ENCODE results near the gene MYEOV. TPM values are rescaled to one million over a fixed set of nuclear protein-coding genes. Genes with fewer than 3 reads are reported as not detected.

MYEOV gene
- total RNA-seq, 4 donors from 2014 or later: 13.9 to 32.9 (median 25.8) TPM

GRCh38 chr11:69250186-69251056 is 43.5 kb upstream of the MYEOV start:
- TF ChIP-seq POLR2A (IDR thresholded peaks at IDR 0.05) (no peak), CTCF (IDR thresholded peaks at IDR 0.05) (no peak)
- H3K4me3 ChIP-seq (ENCODE audit: low read depth, poor library complexity, severe bottlenecking): no peak overlapping the region
- intact Hi-C loops (cut with DNase I; ENCODE audit: low total_unique reads): no loop called here
- DNase-seq (ENCODE audit: low spot score in 2 of 2): peak in 1 of 2 donors; percentile 83
- WGBS, 2 donors: 87 to 90% methylated on average over 14 to 16 of the region's 16 CpGs

GRCh38 chr11:69251057-69251393 is 42.9 kb upstream of the MYEOV start:
- 85 to 95% methylated on average over 10 of the region's 10 CpGs for WGBS, 2 donors
- H3K4me3 ChIP-seq (ENCODE audit: low read depth, poor library complexity, severe bottlenecking): no peak overlapping the region
- intact Hi-C loops (cut with DNase I; ENCODE audit: low total_unique reads): no loop called here
- DNase-seq (ENCODE audit: low spot score in 2 of 2): peak in 1 of 2 donors; percentile 76
- TF ChIP-seq POLR2A (IDR thresholded peaks at IDR 0.05): no peak
- TF ChIP-seq CTCF (IDR thresholded peaks at IDR 0.05): no peak

DNA sequence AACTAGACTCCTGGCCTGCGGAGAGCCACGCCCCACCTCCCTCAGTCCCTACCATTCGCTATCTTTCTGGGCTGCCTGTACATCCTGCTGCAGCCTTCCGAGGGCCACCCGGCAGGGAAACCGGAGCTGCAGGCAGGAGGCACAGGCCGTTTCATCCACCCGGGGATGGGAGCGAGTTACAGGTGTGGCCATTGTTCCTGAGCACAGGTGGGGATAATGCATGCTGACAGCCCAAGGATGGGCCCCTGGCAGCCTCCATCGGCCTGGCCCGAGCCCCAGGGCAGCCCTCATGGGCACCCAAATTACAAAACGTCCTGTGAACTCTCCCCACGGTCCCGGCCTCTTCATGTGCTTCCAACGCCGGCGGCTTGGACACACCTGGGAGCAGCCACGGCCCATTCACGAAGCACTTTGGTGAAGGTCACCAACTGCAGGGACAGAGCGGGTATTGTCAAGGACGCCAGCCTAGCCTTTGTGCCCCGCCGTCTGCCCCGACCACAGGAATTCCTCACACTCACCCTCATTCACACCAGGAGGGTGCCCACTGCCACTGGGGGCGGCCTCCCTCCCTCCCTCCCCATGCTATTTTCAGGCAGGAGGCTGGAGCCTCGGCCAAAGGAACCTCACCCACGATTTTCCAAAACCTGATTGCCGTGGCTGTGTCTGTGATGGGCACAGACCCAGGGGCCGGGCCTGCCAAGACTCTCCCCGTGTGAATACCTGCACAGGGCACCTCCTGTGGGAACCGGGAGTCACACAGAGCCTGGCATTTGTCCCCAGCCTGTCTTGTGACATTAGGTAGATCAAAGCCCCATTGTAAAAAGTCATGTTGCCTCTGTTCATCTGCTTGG is 42.1 kb upstream of the MYEOV start:
- no peak for TF ChIP-seq POLR2A (IDR thresholded peaks at IDR 0.05)
- no peak for TF ChIP-seq CTCF (IDR thresholded peaks at IDR 0.05)
- 48 to 65% methylated on average over 27 to 31 of the region's 31 CpGs for WGBS, 2 donors
- intact Hi-C loops (cut with DNase I; ENCODE audit: low total_unique reads): no loop called here
- H3K4me3 ChIP-seq (ENCODE audit: low read depth, poor library complexity, severe bottlenecking): no peak overlapping the region
- DNase-seq (ENCODE audit: low spot score in 2 of 2): peak; percentile 67 to 89

GRCh38 chr11:69252490-69252837 is 41.5 kb upstream of the MYEOV start:
- H3K4me3 ChIP-seq (ENCODE audit: low read depth, poor library complexity, severe bottlenecking): no peak overlapping the region
- intact Hi-C loops (cut with DNase I; ENCODE audit: low total_unique reads): no loop called here
- no peak for DNase-seq (ENCODE audit: low spot score in 2 of 2)
- WGBS, 2 donors: 21 to 31% methylated on average over 9 of the region's 9 CpGs
- TF ChIP-seq CTCF (IDR thresholded peaks at IDR 0.05) (no peak), POLR2A (IDR thresholded peaks at IDR 0.05) (no peak)

GRCh38 chr11:69253028-69253427 is 40.9 kb upstream of the MYEOV start:
- intact Hi-C loops (cut with DNase I; ENCODE audit: low total_unique reads): no loop called here
- H3K4me3 ChIP-seq (ENCODE audit: low read depth, poor library complexity, severe bottlenecking): no peak overlapping the region
- TF ChIP-seq CTCF (IDR thresholded peaks at IDR 0.05) (no peak), POLR2A (IDR thresholded peaks at IDR 0.05) (no peak)
- DNase-seq (ENCODE audit: low spot score in 2 of 2): peak in 1 of 2 donors; percentile 37

Measured in lower leg skin (tissue), 4 donors.